GM18502 (cell line): Measurements from ENCODE around the gene AMOT.

Experiments
- ATAC-seq: cut with Tn5 transposase; IDR thresholded peaks from one replicate; pipeline ENCODE4 v1.9.1; 2021; ENCODE audit warnings: mild to moderate bottlenecking; ENCODE audit not compliant: unreplicated experiment, poor library complexity

The AMOT gene

GRCh38 chrX:112753116-112753515, 87.5 kb downstream of the AMOT start:
- no peak for ATAC-seq

- no peak for ATAC-seq
These were observed 89.6 kb downstream of the AMOT start for GRCh38 chrX:112751076-112751475.

- peak; percentile 49 for ATAC-seq
These were observed 93.6 kb downstream of the AMOT start for GRCh38 chrX:112746812-112747595.

- ATAC-seq: peak; percentile 77
These were observed 102.1 kb downstream of the AMOT start for GRCh38 chrX:112738347-112739033.

GRCh38 chrX:112736310-112736709, 104.3 kb downstream of the AMOT start:
- no peak for ATAC-seq

GRCh38 chrX:112735147-112735546, 105.5 kb downstream of the AMOT start:
- no peak for ATAC-seq

- ATAC-seq: peak; percentile 43
These were observed 106.3 kb downstream of the AMOT start for GRCh38 chrX:112734290-112734689.

GRCh38 chrX:112731793-112732192, 108.8 kb downstream of the AMOT start:
- no peak for ATAC-seq
